ENCODE measurements around the gene ADAMTSL3. TPM values are rescaled to one million over a fixed set of nuclear protein-coding genes. Genes with fewer than 3 reads are reported as not detected.
"Not testable (repeated sequence)": the region's sequence is repeated elsewhere in the genome, so short reads cannot be mapped to it uniquely, and the experiment has no call there.

ADAMTSL3 gene
- total and polyA plus RNA-seq, 7 donors, result 0.60 to 40.7 (median 32.6) TPM; not detected in 1

DNA sequence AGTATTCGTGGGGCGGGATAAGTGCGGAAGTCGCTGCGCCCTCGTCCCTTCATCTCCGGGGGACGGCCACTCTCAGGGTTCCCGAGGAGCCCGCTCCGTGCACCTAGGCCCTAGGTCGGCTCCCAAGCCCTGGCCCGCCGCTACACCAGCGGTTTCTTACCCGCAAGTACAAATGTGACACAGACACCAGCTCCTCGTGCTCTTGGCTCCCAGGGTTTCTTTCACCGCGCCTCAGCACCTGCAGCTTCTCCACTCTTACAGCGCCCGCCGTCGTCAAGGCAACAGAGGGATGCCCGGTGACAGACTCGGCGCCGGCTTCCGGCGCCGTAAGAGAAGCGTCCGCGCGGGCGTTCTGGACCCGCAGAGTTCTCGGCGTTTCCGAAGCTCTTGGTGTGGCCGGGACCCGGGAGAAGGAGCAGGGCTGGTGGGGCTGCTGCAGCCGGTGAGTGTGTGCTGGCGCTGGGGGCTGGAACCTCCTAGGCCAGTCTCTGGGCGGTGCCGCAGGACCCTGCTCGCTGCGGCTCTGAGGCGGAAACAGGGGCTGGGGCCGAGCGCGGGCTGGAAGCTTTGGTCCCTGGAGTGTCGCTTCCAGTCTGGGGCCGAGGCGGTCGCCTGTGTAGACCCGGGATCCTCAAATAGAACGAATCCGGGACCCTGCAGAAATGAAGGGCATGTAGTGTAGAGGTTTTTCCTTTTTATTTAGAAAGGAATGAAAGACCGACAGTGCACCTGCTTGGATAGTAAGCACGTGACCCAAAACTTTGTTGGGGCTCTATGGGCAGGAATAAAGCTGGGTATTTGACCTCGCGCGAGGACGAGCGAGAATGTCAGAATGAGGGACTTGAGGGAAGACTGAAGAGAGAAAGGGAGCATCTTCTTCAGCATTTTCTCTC, 426.2 kb downstream of the ADAMTSL3 start:
- Histone ChIP-seq H3K36me3 (no peaks in the 10 kb centered on the region), H3K9me3 (no peaks in the 10 kb centered on the region), H3K4me1 (peaks cover 0 to 11% (median 3%) of the 10 kb centered on the region in 4 donors), H3K27me3 (no peaks in the 10 kb centered on the region), H3K27ac (peak overlapping the region in 3 of 4 donors; percentile 42 to 76 (median 51)), H3K4me3 (peak overlapping the region; percentile 27 to 61 (median 59))
- intact Hi-C loops (cut with DNase I), result no loop called here
- peak; percentile 67 for DNase-seq
- WGBS, 2 donors, result 3 to 6% methylated on average over 65 of the region's 65 CpGs
- TF ChIP-seq, protein P1, sequence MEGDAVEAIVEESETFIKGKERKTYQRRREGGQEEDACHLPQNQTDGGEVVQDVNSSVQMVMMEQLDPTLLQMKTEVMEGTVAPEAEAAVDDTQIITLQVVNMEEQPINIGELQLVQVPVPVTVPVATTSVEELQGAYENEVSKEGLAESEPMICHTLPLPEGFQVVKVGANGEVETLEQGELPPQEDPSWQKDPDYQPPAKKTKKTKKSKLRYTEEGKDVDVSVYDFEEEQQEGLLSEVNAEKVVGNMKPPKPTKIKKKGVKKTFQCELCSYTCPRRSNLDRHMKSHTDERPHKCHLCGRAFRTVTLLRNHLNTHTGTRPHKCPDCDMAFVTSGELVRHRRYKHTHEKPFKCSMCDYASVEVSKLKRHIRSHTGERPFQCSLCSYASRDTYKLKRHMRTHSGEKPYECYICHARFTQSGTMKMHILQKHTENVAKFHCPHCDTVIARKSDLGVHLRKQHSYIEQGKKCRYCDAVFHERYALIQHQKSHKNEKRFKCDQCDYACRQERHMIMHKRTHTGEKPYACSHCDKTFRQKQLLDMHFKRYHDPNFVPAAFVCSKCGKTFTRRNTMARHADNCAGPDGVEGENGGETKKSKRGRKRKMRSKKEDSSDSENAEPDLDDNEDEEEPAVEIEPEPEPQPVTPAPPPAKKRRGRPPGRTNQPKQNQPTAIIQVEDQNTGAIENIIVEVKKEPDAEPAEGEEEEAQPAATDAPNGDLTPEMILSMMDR (IDR thresholded peaks at IDR 0.05), result no peak
- TF ChIP-seq EP300 (IDR thresholded peaks at IDR 0.05) (no peak), POLR2AphosphoS5 (IDR thresholded peaks at IDR 0.05) (no peak), POLR2A (IDR thresholded peaks at IDR 0.05) (no peak)

DNA sequence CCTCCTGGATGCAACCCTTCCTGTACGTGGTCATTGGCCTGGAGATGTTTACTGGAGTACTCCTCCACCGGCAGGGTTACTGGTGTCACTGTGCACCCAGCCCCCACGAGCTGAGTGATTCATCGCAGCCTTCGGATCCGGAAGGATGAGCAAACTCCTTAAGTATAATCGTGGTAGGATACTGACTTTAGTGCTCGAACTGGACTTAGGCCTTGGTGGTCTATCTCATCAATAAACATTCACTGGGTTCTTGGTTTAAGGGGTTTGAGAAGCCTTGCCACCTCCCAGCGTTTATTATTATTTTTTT, 426.8 kb downstream of the ADAMTSL3 start:
- peak overlapping the region; percentile 27 to 61 (median 59) for H3K4me3 ChIP-seq
- H3K36me3 ChIP-seq; H3K9me3 ChIP-seq; DNase-seq; H3K27me3 ChIP-seq; intact Hi-C loops (cut with DNase I): not testable (repeated sequence)
- peak overlapping the region in 2 of 4 donors; percentile 51 to 76 for H3K27ac ChIP-seq
- 36 to 40% methylated on average over 9 of the region's 9 CpGs for WGBS, 2 donors
- peaks cover 0 to 11% (median 3%) of the 10 kb centered on the region in 4 donors for H3K4me1 ChIP-seq

DNA sequence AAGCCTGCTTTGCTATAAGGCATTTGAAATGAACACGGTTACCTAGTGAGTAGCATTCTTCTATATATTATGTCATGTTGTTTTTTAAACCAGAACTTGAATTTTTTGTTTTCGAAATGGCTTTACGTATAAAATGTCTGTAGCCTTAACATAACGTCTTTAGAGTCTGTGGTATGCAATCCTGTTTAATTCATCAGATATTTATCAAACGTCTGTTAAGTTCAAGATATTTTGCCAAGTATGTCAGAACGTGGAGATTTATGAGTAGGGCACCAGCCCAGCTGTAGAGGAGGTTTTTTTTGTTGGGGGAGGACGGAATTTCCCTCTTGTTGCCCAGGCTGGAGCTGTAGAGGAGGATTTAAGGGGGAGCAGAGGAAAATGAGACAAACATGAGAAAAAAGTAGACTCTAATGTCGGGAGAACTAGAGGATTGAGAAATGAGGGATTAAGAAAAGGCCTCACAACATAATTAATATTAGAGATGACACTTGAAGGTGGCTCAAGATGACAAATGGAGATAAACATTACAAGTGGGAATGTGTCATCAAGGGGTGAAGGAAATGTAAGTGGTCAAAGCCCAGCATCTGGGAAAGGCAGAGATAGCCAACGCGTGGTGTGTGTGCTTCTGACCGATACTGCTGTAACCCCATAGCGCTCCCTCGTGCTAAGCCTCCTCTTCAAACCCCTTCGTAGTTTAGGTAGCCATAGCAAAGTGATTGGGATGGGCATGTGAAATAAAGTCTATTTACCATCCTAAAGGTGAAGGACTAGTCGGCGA, 427.7 kb downstream of the ADAMTSL3 start:
- Histone ChIP-seq H3K4me3 (peak overlapping the region in 1 of 4 donors; percentile 60), H3K27ac (peak overlapping the region in 1 of 4 donors; percentile 76), H3K9me3 (no peaks in the 10 kb centered on the region), H3K27me3 (no peaks in the 10 kb centered on the region), H3K4me1 (peaks cover 0 to 11% (median 3%) of the 10 kb centered on the region in 4 donors), H3K36me3 (no peaks in the 10 kb centered on the region)
- WGBS, 2 donors, result 79 to 85% methylated on average over 16 of the region's 16 CpGs
- DNase-seq, result no peak
- TF ChIP-seq POLR2AphosphoS5 (IDR thresholded peaks at IDR 0.05) (no peak), EP300 (IDR thresholded peaks at IDR 0.05) (no peak)
- TF ChIP-seq, protein P1 (IDR thresholded peaks at IDR 0.05), result no peak
- intact Hi-C loops (cut with DNase I), result no loop called here

DNA sequence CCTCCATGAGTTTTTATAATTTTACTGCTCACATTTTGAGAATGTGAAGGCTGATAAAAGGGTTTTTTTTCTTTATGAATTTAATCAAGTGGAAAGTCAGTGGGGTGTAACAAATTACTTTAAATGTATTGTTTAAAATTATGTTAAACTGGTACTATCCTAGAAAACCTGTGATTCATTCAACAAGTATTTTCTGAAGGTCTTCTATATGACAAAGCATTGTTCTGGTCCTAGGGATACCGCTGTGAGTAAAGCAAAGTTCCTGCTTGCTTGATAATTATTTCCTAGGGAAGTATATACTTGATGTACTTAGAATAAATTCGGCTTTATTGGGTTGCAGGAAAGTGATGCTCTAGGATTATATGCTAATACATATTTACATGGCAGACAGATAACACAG, 428.8 kb downstream of the ADAMTSL3 start:
- Histone ChIP-seq H3K36me3 (no peaks in the 10 kb centered on the region), H3K4me3 (no peak overlapping the region), H3K9me3 (no peaks in the 10 kb centered on the region), H3K27ac (no peak overlapping the region), H3K27me3 (no peaks in the 10 kb centered on the region), H3K4me1 (peaks cover 0 to 11% (median 3%) of the 10 kb centered on the region in 4 donors)
- DNase-seq, result no peak
- 70 to 88% methylated on average over 2 of the region's 2 CpGs for WGBS, 2 donors
- intact Hi-C loops (cut with DNase I), result no loop called here
- TF ChIP-seq POLR2A (IDR thresholded peaks at IDR 0.05) (no peak), EP300 (IDR thresholded peaks at IDR 0.05) (no peak), POLR2AphosphoS5 (IDR thresholded peaks at IDR 0.05) (no peak)
- TF ChIP-seq, protein P1 (IDR thresholded peaks at IDR 0.05), result no peak

DNA sequence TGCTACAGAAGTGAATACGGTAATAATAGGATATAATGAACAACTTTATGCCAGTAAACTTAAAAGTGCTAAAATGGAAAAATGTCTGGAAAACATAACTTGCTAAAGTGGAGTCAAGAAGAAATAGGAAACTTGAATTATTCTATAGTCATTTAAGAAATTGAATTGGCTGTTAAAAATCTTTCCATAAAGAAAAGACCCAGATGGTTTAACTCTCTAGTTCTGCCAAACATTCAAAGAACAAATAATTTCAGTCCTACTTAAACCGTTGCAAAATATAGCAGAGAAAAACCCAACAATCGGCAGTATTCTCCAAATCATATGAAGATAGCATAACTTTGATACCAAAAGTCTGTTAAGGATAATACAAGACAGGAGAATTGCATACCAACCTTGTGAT, 432.1 kb downstream of the ADAMTSL3 start:
- H3K4me3 ChIP-seq; intact Hi-C loops (cut with DNase I); H3K36me3 ChIP-seq; H3K9me3 ChIP-seq; DNase-seq; H3K4me1 ChIP-seq; H3K27ac ChIP-seq; H3K27me3 ChIP-seq: not testable (repeated sequence)
- WGBS, 2 donors, result 76 to 78% methylated on average over 3 of the region's 3 CpGs

Small RNA genes within 50 kb of the gene (small RNA-seq; reads per million reads assigned to genes)
- gene RNU6-1339P, result 0 reads per million in 3 donors
- gene RNU6-401P, result 0 reads per million in 3 donors

Other genes starting within 250 kb of the ADAMTSL3 start
- gene SH3GL3, start 206.8 kb upstream of the ADAMTSL3 start, total RNA-seq, result under 1 TPM in 3 of 4 donors, not detected in 1; 0.54 to 0.99 (median 0.71) TPM
- gene SH3GL3, start 206.8 kb upstream of the ADAMTSL3 start, polyA plus RNA-seq, result under 1 TPM in 1 of 3 donors, not detected in 2; 0.04 TPM

Data from sigmoid colon (tissue), 7 donors.